ENCODE results near the gene CLEC20A.
"Not testable (repeated sequence)": the region's sequence is repeated elsewhere in the genome, so short reads cannot be mapped to it uniquely, and the experiment has no call there.

The CLEC20A gene

GRCh38 chr1:178528953-178529335 is 32.2 kb upstream of the CLEC20A start:
- DNase-seq: no peak

GRCh38 chr1:178528228-178528952 is 31.6 kb upstream of the CLEC20A start:
- DNase-seq: no peak

GRCh38 chr1:178527117-178527516 is 30.4 kb upstream of the CLEC20A start:
- DNase-seq: no peak

- no peak for DNase-seq
These were observed 24.5 kb upstream of the CLEC20A start for GRCh38 chr1:178521241-178521640.

GRCh38 chr1:178520803-178521202 is 24.0 kb upstream of the CLEC20A start:
- no peak for DNase-seq

GRCh38 chr1:178518894-178519293 is 22.1 kb upstream of the CLEC20A start:
- DNase-seq: no peak

- no peak for DNase-seq
These were observed 19.3 kb upstream of the CLEC20A start for GRCh38 chr1:178516110-178516509.

GRCh38 chr1:178513278-178513983 is 16.7 kb upstream of the CLEC20A start:
- DNase-seq: no peak

- no peak for DNase-seq
These were observed 16.0 kb upstream of the CLEC20A start, which contains the start of gene TEX35 for GRCh38 chr1:178512566-178513277. Gene TEX35, plus strand, starts transcription at chr1:178513109. Its CDS starts 80 bp downstream, at chr1:178513189.

GRCh38 chr1:178510155-178510554 is 13.4 kb upstream of the CLEC20A start:
- no peak for DNase-seq

- no peak for DNase-seq
These were observed 12.7 kb upstream of the CLEC20A start for GRCh38 chr1:178509414-178510007.

GRCh38 chr1:178506669-178507068 is 9.9 kb upstream of the CLEC20A start:
- DNase-seq: no peak

- no peak for DNase-seq
These were observed 9.4 kb upstream of the CLEC20A start for GRCh38 chr1:178506177-178506576.

- DNase-seq: no peak
These were observed 7.5 kb upstream of the CLEC20A start for GRCh38 chr1:178504286-178504685.

GRCh38 chr1:178503849-178504248 is 7.1 kb upstream of the CLEC20A start:
- no peak for DNase-seq

GRCh38 chr1:178503316-178503715 is 6.6 kb upstream of the CLEC20A start:
- DNase-seq: not testable (repeated sequence)

- no peak for DNase-seq
These were observed 6.1 kb upstream of the CLEC20A start for GRCh38 chr1:178502856-178503255.

- no peak for DNase-seq
These were observed 5.6 kb upstream of the CLEC20A start for GRCh38 chr1:178502330-178502714.

- DNase-seq: peak; percentile 74
These were observed 5.1 kb upstream of the CLEC20A start for GRCh38 chr1:178501705-178502329.

GRCh38 chr1:178500936-178501554 is 4.3 kb upstream of the CLEC20A start:
- no peak for DNase-seq

GRCh38 chr1:178500091-178500770 is 3.5 kb upstream of the CLEC20A start:
- DNase-seq: no peak
